HG02571 (cell line): ENCODE data around the gene FSTL4.
A peak's percentile ranks its signal among the peaks of the same experiment; 100 is the strongest.

ENCODE experiments used
- ATAC-seq: cut with Tn5 transposase; IDR thresholded peaks from one replicate; pipeline ENCODE4 v1.9.1; 2021; ENCODE audit warnings: mild to moderate bottlenecking, moderate library complexity; ENCODE audit not compliant: unreplicated experiment

The FSTL4 gene

GRCh38 chr5:133277744-133278143, 334.6 kb downstream of the FSTL4 start:
- no peak for ATAC-seq

DNA sequence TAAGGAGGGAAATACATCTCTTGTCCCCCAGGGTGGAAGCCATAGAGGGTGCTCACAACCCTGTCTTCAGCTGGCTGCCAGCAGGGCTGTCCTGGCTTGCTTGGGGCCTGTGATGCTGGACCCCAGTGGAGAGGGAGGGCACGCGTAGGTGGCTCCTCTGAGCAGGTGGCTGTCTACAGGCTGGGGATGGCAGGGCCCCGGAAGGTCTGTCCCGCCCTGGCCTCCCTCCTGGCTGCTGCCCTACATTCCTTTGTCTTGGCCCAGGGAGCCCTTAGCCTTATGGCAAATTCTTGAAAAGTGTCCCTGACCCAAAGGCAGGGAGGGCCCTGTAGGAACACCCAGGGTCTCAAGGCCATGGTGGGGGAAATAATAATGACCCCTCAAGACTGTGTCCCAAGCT, 336.2 kb downstream of the FSTL4 start:
- no peak for ATAC-seq

GRCh38 chr5:133275631-133276030, 336.7 kb downstream of the FSTL4 start:
- ATAC-seq, result no peak

DNA sequence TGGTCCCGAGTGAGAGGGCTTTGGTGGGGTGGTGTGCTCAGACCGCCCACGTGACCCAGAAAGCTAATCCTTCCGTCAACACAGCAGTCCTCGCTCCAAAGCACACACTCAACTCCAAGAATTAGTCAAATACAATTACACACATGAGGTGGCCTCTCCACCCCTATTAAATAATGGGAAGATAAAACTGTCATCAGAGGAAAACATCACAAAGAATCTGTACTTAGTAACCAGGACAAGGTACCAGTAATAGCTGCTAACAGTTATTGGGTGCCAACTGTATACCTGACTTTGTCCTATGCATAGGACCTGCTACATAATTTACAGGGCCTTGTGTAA, 337.8 kb downstream of the FSTL4 start:
- ATAC-seq, result no peak

DNA sequence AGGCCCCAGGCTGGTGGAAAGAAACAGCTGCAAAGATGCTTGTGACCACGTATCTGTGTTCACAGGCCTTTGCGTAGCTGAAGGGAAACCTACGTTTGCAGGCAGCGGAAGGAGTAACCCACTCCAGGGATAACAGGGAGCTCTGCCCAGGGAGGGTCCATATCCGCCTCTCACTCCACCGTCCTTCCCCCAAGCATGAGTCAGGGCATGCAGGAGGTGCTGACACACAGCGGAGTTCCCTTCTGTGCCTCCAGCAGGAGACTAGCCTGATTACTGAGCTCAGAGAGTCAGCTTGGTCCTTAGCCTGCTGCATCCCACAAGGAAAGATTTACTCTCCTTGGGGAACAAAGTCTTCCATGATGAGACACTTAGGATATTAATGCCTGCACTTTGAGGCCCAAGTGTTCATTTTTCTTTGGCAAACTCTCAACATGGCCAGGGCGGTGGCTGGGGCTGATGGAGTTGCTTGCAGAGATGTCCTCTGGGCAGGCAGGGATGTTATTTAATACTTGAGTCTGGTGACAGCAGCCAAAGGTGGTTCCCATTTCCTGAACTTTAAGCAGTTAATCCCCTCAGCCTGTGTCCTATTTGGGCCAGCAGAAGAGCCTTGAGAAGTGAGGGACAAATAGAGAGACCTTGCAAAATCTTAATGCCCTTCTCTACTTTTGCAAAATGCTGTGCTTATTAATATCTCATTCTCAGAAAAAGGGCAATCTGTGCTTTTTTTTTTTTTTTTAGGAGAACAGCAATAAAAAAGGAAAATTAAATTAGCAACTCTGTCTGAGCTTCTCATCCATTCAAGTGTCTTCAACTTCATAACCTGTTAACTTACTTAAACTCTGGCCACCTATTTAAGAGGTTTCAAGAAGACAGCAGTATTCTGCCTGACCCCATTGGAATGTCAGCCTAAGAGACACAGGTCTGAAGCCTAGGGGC, 338.4 kb downstream of the FSTL4 start:
- no peak for ATAC-seq

DNA sequence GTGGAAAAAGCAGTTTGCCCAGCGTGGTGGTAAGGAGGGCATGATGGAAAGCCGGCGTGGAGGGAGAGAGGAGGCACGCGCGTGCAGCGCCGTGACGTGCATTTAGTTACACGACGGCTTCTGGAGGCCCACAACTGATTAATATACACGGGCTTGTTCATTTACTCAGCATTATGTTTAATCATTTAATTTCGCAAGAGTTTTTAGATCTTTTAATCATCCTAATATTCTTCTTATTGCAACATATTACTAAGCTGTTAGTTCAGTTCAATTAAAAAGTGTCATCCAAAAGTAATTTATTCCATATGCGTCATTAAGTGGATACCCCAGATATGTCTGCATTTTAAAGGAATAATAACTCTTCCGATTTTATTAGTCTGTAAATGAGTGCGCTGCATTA, 340.0 kb downstream of the FSTL4 start:
- ATAC-seq, result no peak

GRCh38 chr5:133271606-133272005, 340.7 kb downstream of the FSTL4 start:
- ATAC-seq, result no peak

- ATAC-seq, result no peak
Observed at GRCh38 chr5:133269691-133270090, 342.6 kb downstream of the FSTL4 start.

DNA sequence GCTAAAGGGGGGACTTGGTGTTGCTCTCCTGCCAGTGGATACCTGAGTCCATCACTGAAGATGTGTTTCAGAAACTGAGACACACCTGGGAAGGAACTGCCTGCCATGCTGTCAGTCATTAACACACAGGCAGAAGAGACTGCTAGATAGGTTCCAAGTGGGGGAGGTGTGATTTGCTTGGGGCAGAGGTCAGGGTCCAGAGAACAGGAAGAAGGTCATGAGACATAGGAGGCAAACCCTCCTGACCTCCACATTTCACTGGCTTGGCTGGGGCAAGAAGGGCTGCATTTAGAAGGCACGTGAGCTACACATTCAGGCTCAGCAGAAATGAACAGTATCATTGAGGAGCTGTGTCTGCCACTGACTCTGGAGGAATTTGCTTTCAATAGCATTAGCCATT, 344.7 kb downstream of the FSTL4 start:
- no peak for ATAC-seq

GRCh38 chr5:133266966-133267365, 345.4 kb downstream of the FSTL4 start:
- ATAC-seq, result no peak

- no peak for ATAC-seq
Observed at GRCh38 chr5:133266527-133266878, 345.8 kb downstream of the FSTL4 start.

DNA sequence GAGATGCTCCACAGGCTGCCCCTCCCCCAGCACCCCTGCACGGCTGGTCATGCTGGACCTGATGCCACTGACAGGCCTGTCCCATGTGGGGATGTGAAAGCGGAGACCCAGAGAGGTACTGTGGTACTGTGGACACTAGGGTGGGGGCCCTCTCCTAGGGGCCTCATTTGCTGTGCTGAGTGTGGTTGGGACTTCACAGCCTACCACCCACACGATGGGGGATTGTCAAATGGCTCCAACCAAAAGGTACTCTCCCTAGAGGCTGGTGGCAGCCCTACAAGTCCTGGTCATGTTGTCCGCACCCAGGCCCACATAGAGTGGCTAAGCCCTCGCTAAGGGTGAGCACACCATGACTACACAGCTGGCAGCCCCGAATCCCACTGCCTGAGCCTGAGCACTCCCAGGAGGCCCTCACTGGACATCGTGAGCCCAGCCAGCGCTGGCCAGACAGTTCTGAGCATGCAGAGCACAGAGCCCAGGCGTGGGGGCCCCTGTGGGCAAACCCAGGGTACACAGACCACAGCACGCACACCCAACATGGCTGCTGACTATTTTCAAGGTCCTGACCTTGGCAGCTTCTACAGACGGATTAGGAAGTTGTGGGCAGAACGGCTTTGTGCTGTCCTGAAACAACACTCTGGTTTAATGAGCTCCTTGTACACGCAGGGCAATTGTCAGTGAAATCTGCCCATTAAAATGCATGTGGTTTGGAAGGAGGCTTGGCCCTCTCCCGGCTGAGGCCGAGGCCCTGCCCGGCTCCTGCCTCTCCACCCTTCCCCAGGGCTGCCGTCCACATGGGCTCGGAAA, 346.4 kb downstream of the FSTL4 start:
- ATAC-seq, result peak; percentile 45

DNA sequence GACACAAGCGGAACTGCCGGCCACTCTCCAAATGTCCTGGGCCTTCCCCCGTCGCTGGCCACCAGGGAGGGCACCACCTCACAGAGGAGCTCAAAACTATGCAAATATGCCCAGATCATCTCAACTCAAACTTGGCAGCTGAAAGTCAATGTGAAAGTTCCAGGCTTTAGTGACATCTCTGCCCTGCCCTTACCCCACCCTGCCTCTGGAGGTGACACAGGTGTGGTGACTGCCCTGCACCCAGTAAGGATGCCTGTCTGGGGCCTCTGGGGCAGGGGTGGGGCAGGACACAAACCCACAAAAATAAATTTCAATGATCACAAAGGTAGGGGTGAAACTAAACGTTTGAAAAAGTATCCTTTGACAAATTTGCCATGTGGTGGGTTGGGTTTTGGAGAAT, 347.1 kb downstream of the FSTL4 start:
- no peak for ATAC-seq

GRCh38 chr5:133262690-133263089, 349.7 kb downstream of the FSTL4 start:
- no peak for ATAC-seq

GRCh38 chr5:133261993-133262392, 350.3 kb downstream of the FSTL4 start:
- ATAC-seq, result no peak

DNA sequence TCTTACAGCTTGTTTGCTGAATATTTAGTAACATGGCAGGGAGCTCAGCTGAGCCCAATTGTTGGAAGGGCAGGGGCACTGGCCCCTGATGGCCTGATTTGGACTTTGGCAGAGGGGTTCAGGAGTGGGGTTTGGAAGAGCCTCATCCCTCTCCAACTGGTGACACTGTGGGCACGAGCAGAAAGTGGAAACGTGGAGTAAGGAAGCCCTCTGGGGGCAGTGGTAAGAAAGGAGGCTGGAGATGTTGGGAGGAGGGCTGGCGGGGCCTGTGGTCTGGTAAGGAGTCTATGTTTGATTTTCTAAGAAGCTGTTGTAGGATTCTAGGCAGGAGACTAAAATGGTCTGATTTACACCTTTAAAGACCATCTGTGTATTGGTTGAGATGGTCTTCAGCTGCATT, 351.6 kb downstream of the FSTL4 start:
- no peak for ATAC-seq

- ATAC-seq, result no peak
Observed at GRCh38 chr5:133259199-133259997, 352.9 kb downstream of the FSTL4 start.

GRCh38 chr5:133257977-133258376, 354.4 kb downstream of the FSTL4 start:
- no peak for ATAC-seq

DNA sequence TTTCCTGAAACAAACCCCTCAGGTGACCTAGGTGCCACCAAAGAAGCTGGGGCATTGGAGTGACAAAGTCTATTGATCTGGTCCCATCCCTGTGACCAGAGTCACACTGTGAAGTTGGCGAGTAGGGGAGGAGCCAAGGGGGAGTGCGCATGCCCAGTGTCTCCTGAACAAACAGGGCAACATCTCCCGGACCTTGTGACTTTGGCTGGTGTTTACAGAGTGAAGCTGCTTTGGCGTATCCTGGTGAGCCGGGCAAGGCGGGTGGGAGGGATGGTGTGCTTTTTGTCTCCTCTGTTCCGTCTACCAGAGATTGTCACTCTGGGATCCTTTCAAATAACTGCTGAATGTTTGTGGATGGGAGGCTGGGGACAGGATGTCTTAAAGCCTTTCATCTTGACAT, 356.1 kb downstream of the FSTL4 start:
- ATAC-seq, result no peak

DNA sequence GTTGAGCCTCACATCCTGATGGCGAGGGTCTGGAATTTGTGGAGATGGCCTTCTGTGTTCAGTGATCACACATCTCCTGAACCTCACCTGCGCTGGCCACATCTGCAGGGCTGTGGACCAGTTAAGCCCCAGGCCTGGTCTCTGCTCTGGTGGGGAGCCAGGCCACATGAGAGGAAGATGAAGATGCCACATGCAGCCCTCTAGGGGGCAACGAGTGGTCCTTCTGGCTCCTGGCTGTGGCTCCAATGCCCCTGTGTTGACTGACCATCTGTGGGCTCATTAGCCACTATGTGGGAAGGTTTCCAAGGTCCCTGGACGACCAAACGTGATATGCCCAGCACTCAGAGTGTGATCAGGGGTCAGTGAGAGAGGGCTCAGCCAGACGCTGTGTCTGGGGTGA, 357.5 kb downstream of the FSTL4 start:
- no peak for ATAC-seq

- ATAC-seq, result no peak
Observed at GRCh38 chr5:133253671-133254070, 358.7 kb downstream of the FSTL4 start.
